ENCODE results near the gene MRPL50.
"Not testable (repeated sequence)": the region's sequence is repeated elsewhere in the genome, so short reads cannot be mapped to it uniquely, and the experiment has no call there.

MRPL50 gene

DNA sequence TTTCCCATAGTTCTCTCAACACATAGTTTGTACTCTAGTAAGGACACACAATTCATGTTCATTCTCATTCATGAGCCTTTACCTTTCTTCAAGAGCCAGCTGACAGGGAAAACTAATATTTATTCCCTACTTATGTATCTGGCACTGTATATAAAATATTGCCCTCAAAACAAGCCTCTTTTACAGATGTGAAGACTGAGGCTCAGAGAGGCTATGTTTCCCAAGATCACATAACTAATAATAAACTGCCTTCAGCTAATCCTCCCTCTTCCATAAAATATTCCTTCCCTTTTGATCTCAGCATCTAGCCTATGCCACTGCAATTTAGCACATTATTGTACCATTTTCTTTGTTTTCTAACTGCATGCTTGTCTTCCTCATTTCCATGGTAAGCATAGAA, 19.0 kb upstream of the MRPL50 start:
- no peak for DNase-seq

DNA sequence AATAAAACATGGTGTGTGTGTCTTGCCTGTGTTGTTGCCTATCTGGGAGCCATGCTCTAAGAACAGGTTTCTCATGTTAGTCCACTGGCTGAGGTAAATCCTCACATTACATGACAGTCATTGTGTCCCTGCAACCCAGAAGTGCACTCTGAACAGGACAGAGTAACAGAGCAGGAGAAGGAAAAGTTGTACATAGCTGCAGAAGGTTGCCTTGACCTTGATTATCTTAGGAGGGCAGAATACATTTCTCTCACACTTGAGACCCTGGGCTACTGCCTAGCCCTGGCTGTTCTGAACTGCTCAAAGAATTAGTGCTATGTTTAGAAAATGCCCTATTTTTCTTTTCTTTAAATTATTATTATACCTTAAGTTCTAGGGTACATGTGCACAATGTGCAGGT, 17.2 kb upstream of the MRPL50 start:
- no peak for DNase-seq

DNA sequence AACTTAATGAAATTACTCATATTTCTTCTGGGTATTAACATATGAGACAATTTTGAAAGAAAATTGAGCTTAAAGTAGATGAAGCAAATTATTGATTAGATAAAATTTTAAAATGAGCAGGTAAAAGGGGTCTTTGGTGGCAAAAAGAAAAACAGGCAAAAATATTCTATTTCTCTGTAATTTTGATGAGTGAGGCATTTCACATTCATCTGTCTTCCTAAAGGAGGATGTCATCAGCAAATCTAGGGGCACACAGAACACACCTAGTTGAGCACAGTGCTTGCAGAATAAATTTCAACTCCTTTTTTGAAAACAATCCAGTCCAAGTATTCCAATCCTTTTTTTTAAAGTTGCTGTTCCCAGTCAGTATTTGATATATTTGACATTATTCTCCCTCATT, 16.4 kb upstream of the MRPL50 start:
- DNase-seq: no peak

DNA sequence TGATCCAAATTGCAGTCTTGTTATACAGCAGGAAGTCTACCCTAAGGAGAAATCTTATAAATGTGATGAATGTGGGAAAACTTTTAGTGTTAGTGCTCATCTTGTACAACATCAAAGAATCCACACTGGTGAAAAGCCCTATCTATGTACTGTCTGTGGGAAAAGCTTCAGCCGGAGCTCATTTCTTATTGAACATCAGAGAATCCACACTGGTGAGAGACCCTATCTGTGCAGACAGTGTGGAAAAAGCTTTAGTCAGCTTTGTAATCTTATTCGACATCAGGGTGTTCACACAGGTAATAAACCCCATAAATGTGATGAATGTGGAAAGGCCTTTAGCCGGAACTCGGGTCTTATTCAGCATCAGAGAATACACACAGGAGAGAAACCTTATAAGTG, 10.7 kb upstream of the MRPL50 start:
- no peak for DNase-seq

DNA sequence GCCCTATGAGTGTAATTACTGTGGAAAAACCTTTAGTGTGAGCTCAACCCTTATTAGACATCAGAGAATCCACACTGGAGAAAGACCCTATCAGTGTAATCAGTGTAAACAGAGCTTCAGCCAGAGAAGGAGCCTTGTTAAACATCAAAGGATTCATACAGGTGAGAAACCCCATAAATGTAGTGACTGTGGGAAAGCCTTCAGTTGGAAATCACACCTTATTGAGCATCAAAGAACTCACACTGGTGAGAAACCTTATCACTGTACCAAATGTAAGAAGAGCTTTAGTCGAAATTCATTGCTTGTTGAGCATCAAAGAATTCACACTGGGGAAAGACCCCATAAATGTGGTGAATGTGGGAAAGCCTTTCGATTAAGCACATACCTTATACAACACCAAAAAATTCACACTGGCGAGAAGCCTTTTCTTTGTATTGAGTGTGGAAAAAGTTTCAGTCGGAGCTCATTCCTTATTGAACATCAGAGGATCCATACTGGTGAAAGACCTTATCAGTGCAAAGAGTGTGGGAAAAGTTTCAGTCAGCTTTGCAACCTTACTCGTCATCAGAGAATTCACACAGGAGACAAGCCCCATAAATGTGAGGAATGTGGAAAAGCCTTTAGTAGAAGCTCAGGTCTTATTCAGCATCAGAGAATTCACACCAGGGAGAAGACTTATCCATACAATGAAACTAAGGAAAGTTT, 10.1 kb upstream of the MRPL50 start:
- no peak for DNase-seq

DNA sequence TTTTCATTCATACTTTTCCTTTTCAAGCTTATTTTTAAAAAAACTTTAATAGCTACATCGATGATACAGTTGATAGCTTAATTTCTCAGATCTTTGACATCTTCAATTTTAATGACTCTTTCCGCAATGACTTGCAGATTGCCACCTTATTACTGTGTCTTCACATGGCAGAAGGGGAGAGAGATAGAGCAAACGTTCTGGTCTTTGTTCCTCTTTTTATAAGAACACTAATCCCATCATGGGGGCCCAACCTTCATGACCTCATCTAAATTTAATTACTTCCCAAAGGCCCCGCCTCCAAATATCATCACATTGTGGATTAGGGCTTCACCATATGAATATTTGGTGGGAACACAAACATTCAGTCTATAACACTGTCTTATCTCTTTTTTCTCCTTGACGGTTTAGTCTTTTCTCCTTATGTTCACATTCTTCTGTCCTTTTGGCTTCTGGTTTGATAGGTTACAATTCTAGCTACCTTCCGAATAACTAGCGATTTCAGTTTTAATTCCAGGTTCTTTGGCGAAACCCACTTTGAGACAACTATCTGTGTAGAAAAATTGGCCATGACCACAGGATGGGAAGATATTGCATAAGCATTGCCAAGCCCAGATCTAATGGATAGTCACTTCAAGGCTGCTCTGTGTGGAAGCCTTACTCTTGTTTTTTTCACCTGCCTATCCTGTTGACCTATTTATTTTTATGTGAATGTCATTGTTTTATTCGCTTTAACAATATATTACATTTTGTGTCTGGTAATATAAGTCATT, 5.3 kb upstream of the MRPL50 start:
- DNase-seq: no peak

DNA sequence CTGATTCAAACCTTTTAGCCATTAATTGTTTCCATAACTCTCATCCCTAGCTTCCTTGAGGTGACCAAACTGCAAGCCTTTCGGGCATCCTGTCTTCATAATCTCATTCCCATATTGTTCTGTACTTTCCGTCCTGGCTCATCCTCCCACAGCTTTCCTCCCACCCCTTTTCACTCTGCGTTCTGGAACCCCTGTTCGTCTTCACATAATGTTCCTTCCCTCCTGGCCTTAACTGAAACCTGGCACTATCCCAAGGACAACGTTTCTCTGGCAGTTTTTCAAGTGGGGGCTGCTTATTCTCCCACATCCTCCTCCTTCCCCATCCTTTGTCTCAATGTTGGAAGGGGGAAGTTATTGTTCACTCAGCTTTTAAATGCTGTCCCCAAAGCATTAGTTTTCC, 1.7 kb upstream of the MRPL50 start:
- no peak for DNase-seq

DNA sequence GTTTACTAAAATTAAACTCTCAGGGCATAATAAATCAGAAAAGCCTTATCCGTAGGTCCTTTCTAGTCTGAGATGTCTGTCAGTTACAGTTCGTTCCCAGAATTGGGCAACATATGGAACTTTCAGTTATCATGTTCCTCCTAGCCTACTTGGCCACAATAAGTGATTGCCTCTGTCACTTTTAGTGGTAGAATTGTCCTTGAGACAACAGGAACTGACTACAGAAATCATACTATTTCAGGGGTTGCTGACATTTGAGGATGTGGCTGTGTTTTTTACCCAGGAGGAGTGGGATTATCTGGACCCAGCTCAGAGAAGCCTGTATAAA, 1.2 kb upstream of the MRPL50 start:
- DNase-seq: no peak

DNA sequence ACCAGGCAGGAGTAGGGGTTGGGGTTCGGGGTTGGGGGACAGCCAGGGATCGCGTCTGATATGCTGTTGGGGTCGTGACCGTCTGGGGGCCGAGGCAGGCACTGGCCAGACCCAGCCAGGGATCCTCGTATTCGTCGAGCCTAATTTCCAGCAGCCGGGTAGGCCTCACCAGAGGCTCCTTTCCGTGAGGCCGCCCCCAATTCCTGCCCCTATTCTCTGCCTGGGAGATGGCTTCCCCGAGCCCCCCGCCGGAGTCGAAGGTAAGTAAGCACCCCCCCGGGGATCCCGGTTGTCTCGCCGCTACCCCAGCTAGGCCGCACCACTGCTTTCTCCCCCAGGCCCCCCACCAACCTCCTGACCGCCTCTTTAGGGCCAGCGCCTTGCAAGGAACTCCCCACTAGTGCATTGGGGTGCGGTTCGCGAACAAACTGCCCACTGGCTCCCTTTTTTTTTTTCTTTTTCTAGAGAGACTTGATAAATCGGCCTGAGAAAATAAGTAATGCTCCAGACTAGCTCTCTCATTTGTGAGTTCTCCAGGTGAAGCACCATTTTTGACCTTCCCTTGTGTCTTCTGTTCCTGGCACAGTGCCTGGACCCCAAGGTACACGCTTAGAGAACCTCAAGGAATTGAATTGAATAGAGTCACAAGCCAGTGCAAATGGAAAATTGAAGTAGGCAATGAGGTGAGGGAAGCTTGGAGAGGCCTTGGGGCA, 668 bp upstream of the MRPL50 start:
- DNase-seq: no peak

DNA sequence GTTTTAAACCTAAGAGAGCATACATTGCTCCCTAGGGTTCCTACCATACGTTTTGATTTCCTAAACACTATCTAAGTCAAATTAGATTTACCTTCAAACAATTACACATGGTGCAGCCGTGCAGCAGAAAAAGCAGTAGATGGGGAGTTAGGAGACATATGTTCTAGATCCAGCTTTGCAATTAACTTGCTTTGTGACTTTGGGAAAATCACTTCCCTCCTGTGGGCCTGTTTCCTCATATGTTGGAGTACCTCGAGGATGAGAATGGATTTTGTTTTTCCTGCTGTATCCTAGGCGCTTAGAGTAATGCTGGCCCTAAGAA, 711 bp downstream of the MRPL50 start:
- DNase-seq: no peak

DNA sequence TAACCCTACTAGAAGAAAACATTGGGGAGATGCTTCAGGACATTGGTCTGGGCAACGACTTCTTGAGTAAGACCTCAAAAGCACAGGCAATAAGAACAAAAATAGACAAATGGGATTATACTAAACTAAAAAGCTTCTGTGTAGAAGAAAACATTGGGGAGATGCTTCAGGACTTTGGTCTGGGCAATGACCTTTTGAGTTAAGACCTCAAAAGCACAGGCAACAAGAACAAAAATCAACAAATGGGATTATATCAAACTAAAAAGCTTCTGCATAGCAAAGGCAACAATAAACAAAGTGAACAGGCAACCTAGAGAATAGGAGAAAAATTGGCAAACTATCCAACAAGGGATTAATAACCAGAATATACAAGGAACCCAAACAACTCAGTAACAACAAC, 3.7 kb downstream of the MRPL50 start:
- no peak for DNase-seq

DNA sequence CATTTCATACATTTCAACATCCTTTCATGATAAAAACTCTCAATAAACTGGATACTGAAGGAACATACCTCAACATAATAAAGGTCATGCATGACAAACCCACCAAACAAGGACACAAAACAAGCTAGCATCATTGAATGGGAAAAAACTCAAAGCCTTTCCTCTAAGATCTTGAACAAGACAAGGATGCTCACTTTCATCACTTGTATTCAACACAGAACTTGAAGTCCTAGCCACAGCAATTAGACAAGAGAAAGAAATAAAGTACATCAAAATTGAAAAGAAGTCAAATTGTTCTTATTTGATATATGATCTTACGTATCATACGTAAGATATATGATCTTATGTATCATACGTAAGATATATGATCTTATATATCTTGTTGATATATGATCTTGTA, 5.3 kb downstream of the MRPL50 start:
- no peak for DNase-seq

DNA sequence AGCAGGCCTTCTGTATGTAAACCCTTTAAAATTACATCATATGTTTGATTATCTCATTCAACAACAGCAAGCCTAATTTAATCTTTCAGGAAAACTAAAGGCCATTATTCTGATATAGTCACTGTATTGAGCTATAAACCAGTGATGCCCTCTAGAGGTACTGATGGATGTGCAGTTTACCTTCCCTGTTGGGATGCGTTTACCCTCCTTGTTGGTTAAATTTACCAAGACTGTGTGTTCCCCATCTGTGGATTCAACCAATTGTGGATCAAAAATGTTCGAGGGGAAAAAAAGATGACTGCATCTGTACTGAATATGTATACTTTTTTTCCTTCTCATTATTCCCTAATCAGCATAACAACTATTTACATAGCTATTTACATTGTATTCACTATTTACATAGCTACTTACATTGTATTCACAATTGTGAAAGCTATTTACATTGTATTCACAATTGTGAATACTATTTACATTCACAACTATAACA, 9.9 kb downstream of the MRPL50 start:
- no peak for DNase-seq

DNA sequence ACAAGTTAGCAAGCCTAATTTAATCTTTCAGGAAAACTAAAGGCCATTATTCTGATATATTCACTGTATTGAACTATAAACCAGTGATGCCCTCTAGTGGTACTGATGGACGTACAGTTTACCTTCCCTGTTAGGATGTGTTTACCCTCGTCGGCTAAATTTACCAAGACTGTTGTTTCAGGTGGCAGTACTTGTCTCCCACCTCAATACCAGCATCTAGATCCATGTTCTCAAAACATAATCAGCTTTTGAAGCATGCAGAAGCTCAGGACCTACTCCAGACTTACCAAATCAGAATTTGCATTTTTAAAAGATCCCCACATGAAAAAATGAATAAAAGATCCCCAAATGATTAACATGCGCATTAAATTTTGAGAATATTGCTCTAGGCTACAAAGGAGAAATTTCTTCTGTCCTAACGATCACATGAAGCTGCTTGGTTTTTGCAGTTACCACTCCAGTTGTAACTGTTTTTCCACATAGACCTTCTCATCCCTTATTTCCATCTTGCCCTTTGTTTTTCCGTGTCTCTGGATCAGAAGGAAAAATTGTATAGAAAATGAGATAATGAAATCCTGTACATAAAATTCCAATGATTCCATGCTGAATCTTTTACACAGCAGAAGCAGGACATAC, 10.4 kb downstream of the MRPL50 start:
- DNase-seq: no peak

DNA sequence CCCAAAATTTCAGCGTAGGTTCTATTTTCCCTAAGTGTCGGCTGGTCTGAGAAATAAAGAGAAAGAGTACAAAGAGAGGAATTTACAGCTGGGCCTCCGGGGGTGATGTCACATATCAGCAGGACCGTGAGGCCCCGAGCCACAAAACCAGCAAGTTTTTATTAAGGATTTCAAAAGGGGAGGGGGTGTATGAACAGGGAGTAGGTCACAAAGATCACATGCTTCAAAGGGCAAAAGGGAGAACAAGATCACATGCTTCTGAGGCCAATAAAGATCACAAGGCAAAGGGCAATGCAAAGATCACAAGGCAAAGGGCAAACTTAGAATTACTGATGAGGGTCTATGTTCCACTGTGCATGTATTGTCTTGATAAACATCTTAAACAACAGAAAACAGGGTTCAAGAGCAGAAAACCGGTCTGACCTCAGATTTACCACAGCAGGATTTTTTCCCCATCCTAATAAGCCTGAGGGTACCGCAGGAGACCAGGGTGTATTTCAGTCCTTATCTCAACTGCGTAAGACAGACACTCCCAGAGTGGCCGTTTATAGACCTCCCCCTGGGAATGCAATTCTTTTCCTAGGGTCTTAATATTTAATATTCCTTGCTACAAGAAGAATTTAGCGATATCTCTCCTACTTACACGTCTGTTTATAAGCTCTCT, 13.4 kb downstream of the MRPL50 start, which contains the start of gene BAAT:
TSS of gene BAAT (minus strand) at position 134 of the 664 bp plus-strand sequence. CDS start 13,602 bp downstream, outside the sequence.
- DNase-seq: not testable (repeated sequence)

DNA sequence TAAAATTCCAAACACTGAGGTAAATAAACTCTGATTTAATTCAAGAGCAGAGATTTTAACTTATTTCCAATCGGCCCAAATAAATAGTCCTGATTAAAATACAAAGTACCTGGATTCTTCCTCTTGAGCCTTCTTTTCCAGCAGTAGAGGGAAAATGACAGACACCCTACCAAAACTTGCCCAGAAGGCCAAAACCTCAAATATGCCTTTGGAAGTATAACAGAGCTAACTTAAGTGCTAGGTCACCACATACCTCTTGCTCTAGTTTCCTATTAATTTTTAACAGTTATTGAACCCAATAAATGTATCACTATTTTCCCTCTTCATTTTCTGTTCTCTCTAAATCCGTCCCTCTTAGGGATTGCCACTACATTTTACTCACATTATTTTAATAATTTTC, 15.1 kb downstream of the MRPL50 start:
- no peak for DNase-seq

DNA sequence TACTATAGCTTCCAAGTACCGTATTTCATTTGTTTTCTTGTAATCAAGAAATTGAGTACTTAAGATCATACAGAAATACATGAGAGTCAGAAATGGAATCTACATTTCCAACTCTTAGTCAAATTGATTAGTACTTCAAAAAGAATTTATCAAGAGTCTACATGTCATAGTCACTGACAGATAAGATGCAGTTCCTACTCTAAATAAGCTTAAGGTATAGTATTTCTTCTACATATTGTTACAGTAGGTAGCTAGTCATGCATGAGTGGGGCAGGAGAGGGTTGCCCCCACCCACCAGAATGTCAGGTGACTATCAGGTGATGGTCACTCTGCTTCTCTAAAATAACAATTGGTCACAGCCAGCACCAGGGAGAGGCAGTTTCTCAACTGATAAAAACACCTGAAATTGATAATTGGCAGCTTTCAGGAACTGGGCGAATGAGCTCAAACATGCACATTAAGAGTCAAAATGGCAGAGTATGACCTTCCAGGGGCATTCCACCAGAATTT, 16.5 kb downstream of the MRPL50 start:
- DNase-seq: no peak

DNA sequence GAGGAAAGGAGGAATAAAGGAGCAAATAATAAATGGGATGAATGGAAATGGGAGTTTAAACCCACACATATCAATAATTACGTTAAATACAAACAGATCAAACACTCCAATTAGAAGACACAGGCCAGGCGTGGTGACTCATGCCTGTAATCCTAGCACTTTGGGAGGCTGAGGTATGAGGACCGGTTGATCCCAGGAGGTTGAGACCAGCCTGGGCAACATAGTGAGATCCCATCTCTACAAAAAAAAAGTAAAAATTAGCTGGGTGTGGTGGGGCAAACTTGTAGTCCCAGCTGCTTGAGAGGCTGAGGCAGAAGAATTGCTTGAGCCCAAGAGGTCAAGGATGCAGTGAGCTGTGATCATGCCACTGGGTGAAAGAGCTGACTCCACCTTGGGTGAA, 17.3 kb downstream of the MRPL50 start:
- no peak for DNase-seq

DNA sequence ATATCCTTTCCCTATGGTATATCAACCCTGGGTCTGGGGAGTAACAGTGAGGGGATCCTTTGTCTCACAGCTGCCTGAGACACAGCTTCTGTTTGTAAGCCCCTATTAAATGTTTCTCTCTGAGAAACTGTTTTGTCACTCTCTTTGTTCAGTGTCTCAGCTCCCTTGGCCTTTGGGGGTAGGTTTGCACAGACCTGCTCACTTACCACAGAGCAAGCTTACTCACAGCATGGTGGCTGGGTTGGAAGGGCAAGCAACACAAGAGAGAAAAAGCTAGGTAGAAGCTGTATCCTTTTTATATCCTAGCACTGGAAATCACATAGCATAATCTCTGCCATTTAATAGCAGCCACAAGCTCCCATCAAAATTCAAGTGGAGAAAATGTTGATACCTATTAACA, 18.1 kb downstream of the MRPL50 start:
- DNase-seq: no peak

DNA sequence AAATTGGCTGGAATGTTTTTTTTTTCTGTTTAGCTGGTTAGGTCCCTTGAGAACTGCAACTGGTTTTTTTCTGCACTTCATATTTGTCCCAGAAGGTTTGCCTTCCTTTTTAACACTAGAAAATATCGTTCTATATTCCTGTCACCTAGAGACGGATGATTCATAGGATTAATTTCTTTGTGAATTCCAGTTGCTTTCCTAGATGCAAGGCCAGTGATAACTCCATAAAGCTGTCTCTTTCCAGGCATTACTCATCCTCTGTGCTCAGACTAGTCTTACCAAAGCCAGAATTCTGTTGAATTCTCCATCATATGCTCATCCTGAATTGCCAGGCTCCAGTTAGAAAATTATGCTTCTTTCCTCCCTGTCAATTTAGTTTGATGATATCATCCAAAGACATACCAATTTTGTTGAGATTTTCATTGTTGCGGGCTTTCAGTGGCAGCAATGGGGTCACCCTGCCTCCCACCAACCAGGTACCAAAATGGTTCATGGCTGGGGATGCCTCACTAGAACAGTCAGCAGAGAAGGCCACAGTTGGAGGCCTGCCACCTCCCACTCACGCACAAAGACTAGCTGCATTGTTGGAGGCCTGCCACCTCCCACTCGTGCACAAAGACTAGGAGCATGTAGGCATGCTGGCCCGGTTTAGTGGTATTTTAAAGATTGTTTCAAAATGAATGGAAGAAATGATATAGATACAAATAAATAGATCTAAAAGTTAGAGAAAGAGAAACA, 22.1 kb downstream of the MRPL50 start:
- no peak for DNase-seq

DNA sequence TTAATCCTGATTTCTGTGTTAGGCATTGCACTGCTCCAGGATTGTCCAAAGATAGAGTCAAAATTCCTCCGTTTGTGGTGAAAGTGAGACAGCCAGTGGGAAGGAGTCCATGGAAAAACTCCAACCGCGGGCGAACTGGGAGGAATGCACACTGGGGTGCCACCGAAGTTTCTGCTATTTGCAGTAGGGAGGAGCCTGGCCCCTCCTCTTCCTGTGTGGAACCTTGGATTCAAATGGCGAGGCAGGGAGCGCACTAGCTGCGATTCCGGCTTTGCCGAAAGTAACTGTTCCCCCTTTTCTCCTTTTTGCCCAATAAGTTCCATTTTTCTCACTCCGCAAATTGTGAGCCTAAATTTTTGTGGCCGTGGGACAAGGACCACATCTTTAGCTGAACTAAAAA, 22.9 kb downstream of the MRPL50 start:
- DNase-seq: no peak

Data from cortex of kidney (tissue), 1 donor.